CD4-positive, CD25-positive, alpha-beta regulatory T cell (primary cell): Measurements from ENCODE around the gene NDUFA13. TPM values are rescaled to one million over a fixed set of nuclear protein-coding genes. Genes with fewer than 3 reads are reported as not detected.

ENCODE experiments used
- ATAC-seq, 2 donors: fragments of 150-1000 bp; cut with Tn5 transposase; one replicate each; pipeline ENCODE4 v1.10.0; 2021; ENCODE audit warnings: low read depth in 2 of 2, moderate number of reproducible peaks in 2 of 2, moderate library complexity in 1 of 2
- DNase-seq, 3 donors: peaks; one replicate each; pipeline versions ENCODE4 v3.0.0 to v3.0.0-alpha.2; 2012 to 2022; ENCODE audit warnings: mixed read lengths in 1 of 3
- H3K27ac ChIP-seq: one replicate; pipeline ENCODE4 v1.7.0; 2013; ENCODE audit warnings: mild to moderate bottlenecking, low read length; ENCODE audit not compliant: insufficient read depth, poor library complexity, severe bottlenecking
- H3K27me3 ChIP-seq: one replicate; pipeline ENCODE4 v1.7.0; 2013; ENCODE audit warnings: low read length; ENCODE audit not compliant: control insufficient read depth, insufficient read depth
- H3K36me3 ChIP-seq: one replicate; pipeline ENCODE4 v1.7.0; 2013; ENCODE audit warnings: mild to moderate bottlenecking, low read length, moderate library complexity; ENCODE audit not compliant: control insufficient read depth, insufficient read depth
- H3K4me1 ChIP-seq: 2 replicates; pipeline ENCODE4 v1.7.0; 2013; ENCODE audit warnings: mild to moderate bottlenecking, low read length; ENCODE audit not compliant: insufficient read depth, control insufficient read depth, poor library complexity, severe bottlenecking
- H3K4me3 ChIP-seq: one replicate; pipeline ENCODE4 v1.7.0; 2013; ENCODE audit warnings: low read depth, mild to moderate bottlenecking, low read length, moderate library complexity
- H3K9me3 ChIP-seq, 2 experiments: 1 replicate in 1 of 2; 2 replicates in 1 of 2; pipeline ENCODE4 v1.7.0; 2013; ENCODE audit warnings: low read length in 2 of 2, mild to moderate bottlenecking in 1 of 2, moderate library complexity in 1 of 2; ENCODE audit not compliant: control insufficient read depth in 2 of 2
- H3K27ac Mint-ChIP-seq, 3 donors: one replicate each; pipeline ENCODE4 v1.8.0; 2020 to 2022; ENCODE audit warnings: mild to moderate bottlenecking in 3 of 3, mixed read lengths in 3 of 3, moderate library complexity in 2 of 3
- H3K27me3 Mint-ChIP-seq: one replicate; pipeline ENCODE4 v1.8.0; 2022; ENCODE audit warnings: mild to moderate bottlenecking, mixed read lengths
- H3K36me3 Mint-ChIP-seq: one replicate; pipeline ENCODE4 v1.8.0; 2020; ENCODE audit warnings: mixed read lengths
- H3K4me1 Mint-ChIP-seq, 4 donors: one replicate each; pipeline ENCODE4 v1.8.0; 2020 to 2022; ENCODE audit warnings: mixed read lengths in 4 of 4, mild to moderate bottlenecking in 1 of 4
- H3K4me3 Mint-ChIP-seq, 4 donors: one replicate each; pipeline ENCODE4 v1.8.0; 2020 to 2022; ENCODE audit warnings: mild to moderate bottlenecking in 4 of 4, mixed read lengths in 4 of 4, moderate library complexity in 3 of 4
- H3K9me3 Mint-ChIP-seq, 7 donors: one replicate each; pipeline ENCODE4 v1.8.0; 2020 to 2022; ENCODE audit warnings: mixed read lengths in 7 of 7, mild to moderate bottlenecking in 3 of 7, moderate library complexity in 2 of 7
- polyA plus RNA-seq, 4 donors: library from polyadenylated mRNA; unstranded; fragments of 300-500 nt; fragmentation: Illumina TruSeq; gene quantifications; one replicate each; pipeline ENCODE4 v1.2.3, GENCODE V29; 2021
- total RNA-seq: library from RNA; stranded (reverse); gene quantifications from one replicate; pipeline ENCODE4 v1.2.3, GENCODE V29; 2022

NDUFA13 gene
- total and polyA plus RNA-seq, 5 donors from 2014 or later, result 196 to 453 (median 365) TPM

GRCh38 chr19:19507354-19507753 lies 8.7 kb upstream of the NDUFA13 start:
- H3K36me3 Mint-ChIP-seq, result peaks cover 35% of the 10 kb centered on the region
- peak overlapping the region in 1 of 4 donors; percentile 34 for H3K4me3 Mint-ChIP-seq
- H3K9me3 Mint-ChIP-seq, result peaks cover 0 to 3% (median 0%) of the 10 kb centered on the region in 7 donors
- no peak for DNase-seq
- Histone ChIP-seq H3K4me3 (no peak overlapping the region), H3K27ac (no peak overlapping the region), H3K36me3 (peaks cover 47% of the 10 kb centered on the region), H3K27me3 (no peaks in the 10 kb centered on the region), H3K4me1 (no peaks in the 10 kb centered on the region), H3K9me3 (no peaks in the 10 kb centered on the region)
- H3K4me1 Mint-ChIP-seq, result no peaks in the 10 kb centered on the region
- no peaks in the 10 kb centered on the region for H3K27me3 Mint-ChIP-seq
- no peak overlapping the region for H3K27ac Mint-ChIP-seq
- ATAC-seq, result peak in 1 of 2 donors; percentile 12

GRCh38 chr19:19508217-19508616 lies 7.8 kb upstream of the NDUFA13 start:
- Histone ChIP-seq H3K4me3 (no peak overlapping the region), H3K27me3 (no peaks in the 10 kb centered on the region), H3K4me1 (no peaks in the 10 kb centered on the region), H3K9me3 (no peaks in the 10 kb centered on the region), H3K27ac (no peak overlapping the region), H3K36me3 (peaks cover 39% of the 10 kb centered on the region)
- Mint-ChIP-seq H3K27me3 (no peaks in the 10 kb centered on the region), H3K4me3 (peak overlapping the region in 1 of 4 donors; percentile 69), H3K36me3 (peaks cover 26% of the 10 kb centered on the region), H3K9me3 (no peaks in the 10 kb centered on the region), H3K4me1 (no peaks in the 10 kb centered on the region), H3K27ac (no peak overlapping the region)
- ATAC-seq (no peak), DNase-seq (no peak)

- Histone ChIP-seq H3K4me3 (no peak overlapping the region), H3K27ac (no peak overlapping the region), H3K9me3 (no peaks in the 10 kb centered on the region), H3K4me1 (peaks cover 4% of the 10 kb centered on the region), H3K36me3 (peaks cover 17% of the 10 kb centered on the region), H3K27me3 (no peaks in the 10 kb centered on the region)
- Mint-ChIP-seq H3K4me1 (peaks cover 0 to 3% (median 0%) of the 10 kb centered on the region in 4 donors), H3K9me3 (no peaks in the 10 kb centered on the region), H3K4me3 (peak overlapping the region in 1 of 4 donors; percentile 15), H3K36me3 (peaks cover 13% of the 10 kb centered on the region), H3K27me3 (no peaks in the 10 kb centered on the region), H3K27ac (no peak overlapping the region)
- no peak for DNase-seq
- ATAC-seq, result no peak
Measured at GRCh38 chr19:19510432-19510831, 5.6 kb upstream of the NDUFA13 start.

GRCh38 chr19:19513682-19514081 lies 2.3 kb upstream of the NDUFA13 start:
- H3K9me3 Mint-ChIP-seq, result no peaks in the 10 kb centered on the region
- Histone ChIP-seq H3K4me3 (no peak overlapping the region), H3K9me3 (no peaks in the 10 kb centered on the region), H3K4me1 (peaks cover 24% of the 10 kb centered on the region), H3K27ac (no peak overlapping the region), H3K36me3 (no peaks in the 10 kb centered on the region), H3K27me3 (no peaks in the 10 kb centered on the region)
- DNase-seq, result no peak
- H3K4me1 Mint-ChIP-seq, result peaks cover 0 to 31% (median 13%) of the 10 kb centered on the region in 4 donors
- H3K4me3 Mint-ChIP-seq, result peak overlapping the region in 3 of 4 donors; percentile 41 to 52 (median 52)
- ATAC-seq, result no peak
- H3K27ac Mint-ChIP-seq, result peak overlapping the region in 1 of 3 donors; percentile 63
- no peaks in the 10 kb centered on the region for H3K27me3 Mint-ChIP-seq
- H3K36me3 Mint-ChIP-seq, result no peaks in the 10 kb centered on the region

- Histone ChIP-seq H3K9me3 (no peaks in the 10 kb centered on the region), H3K36me3 (peaks cover under 1% of the 10 kb centered on the region), H3K27ac (no peak overlapping the region), H3K27me3 (no peaks in the 10 kb centered on the region), H3K4me1 (peaks cover 24% of the 10 kb centered on the region), H3K4me3 (no peak overlapping the region)
- no peak overlapping the region for H3K27ac Mint-ChIP-seq
- H3K9me3 Mint-ChIP-seq, result no peaks in the 10 kb centered on the region
- H3K27me3 Mint-ChIP-seq, result no peaks in the 10 kb centered on the region
- DNase-seq, result no peak
- H3K4me1 Mint-ChIP-seq, result peaks cover 0 to 33% (median 15%) of the 10 kb centered on the region in 4 donors
- ATAC-seq, result no peak
- peak overlapping the region in 2 of 4 donors; percentile 56 to 62 for H3K4me3 Mint-ChIP-seq
- H3K36me3 Mint-ChIP-seq, result peaks cover 2% of the 10 kb centered on the region
Measured at GRCh38 chr19:19514215-19514657, 1.8 kb upstream of the NDUFA13 start.

GRCh38 chr19:19514881-19515641 lies 964 bp upstream of the NDUFA13 start, which contains the start of gene TSSK6:
TSSK6 (minus strand) TSS chr19:19515548; CDS start chr19:19515427, 121 bp downstream.
- Histone ChIP-seq H3K4me3 (peak within 1 kb of the TSS; percentile 94), H3K27ac (peak within 1 kb of the TSS; percentile 84), H3K36me3 (peaks cover 6% of the 10 kb centered on the region), H3K27me3 (no peaks in the 10 kb centered on the region), H3K9me3 (no peaks in the 10 kb centered on the region), H3K4me1 (peaks cover 24% of the 10 kb centered on the region)
- peak within 1 kb of the TSS; percentile 95 to 98 (median 95) for H3K4me3 Mint-ChIP-seq
- H3K9me3 Mint-ChIP-seq, result no peaks in the 10 kb centered on the region
- H3K36me3 Mint-ChIP-seq, result peaks cover 11% of the 10 kb centered on the region
- H3K27ac Mint-ChIP-seq, result peak within 1 kb of the TSS; percentile 93 to 97 (median 95)
- H3K27me3 Mint-ChIP-seq, result no peaks in the 10 kb centered on the region
- ATAC-seq (no peak), DNase-seq (no peak)
- H3K4me1 Mint-ChIP-seq, result peaks cover 0 to 41% (median 19%) of the 10 kb centered on the region in 4 donors

GRCh38 chr19:19517235-19517619 lies 1.2 kb downstream of the NDUFA13 start:
- Histone ChIP-seq H3K9me3 (no peaks in the 10 kb centered on the region), H3K27me3 (no peaks in the 10 kb centered on the region), H3K4me1 (peaks cover 26% of the 10 kb centered on the region), H3K4me3 (peak overlapping the region; percentile 26), H3K27ac (no peak overlapping the region), H3K36me3 (peaks cover 10% of the 10 kb centered on the region)
- no peak for ATAC-seq
- H3K27me3 Mint-ChIP-seq, result no peaks in the 10 kb centered on the region
- peak overlapping the region; percentile 95 to 98 (median 95) for H3K4me3 Mint-ChIP-seq
- peaks cover 19% of the 10 kb centered on the region for H3K36me3 Mint-ChIP-seq
- H3K9me3 Mint-ChIP-seq, result no peaks in the 10 kb centered on the region
- peaks cover 0 to 53% (median 24%) of the 10 kb centered on the region in 4 donors for H3K4me1 Mint-ChIP-seq
- DNase-seq, result no peak
- H3K27ac Mint-ChIP-seq, result no peak overlapping the region
